H1 (cell line): ENCODE measurements around the gene AGER. TPM values are rescaled to one million over a fixed set of nuclear protein-coding genes. Genes with fewer than 3 reads are reported as not detected.

Experiments used
- CTCF ChIA-PET: fragments of 300-600 bp; sonication (Branson Sonifier 250); formaldehyde crosslinking; loops from one replicate; lab custom pipeline; 2021; ENCODE audit not compliant: partially characterized antibody; lab: Charles Lee
- POLR2A ChIA-PET: fragments of 300-600 bp; sonication (Branson Sonifier 250); formaldehyde crosslinking; loops from one replicate; lab custom pipeline; 2021; ENCODE audit warnings: inconsistent platforms; ENCODE audit not compliant: partially characterized antibody; lab: Charles Lee
- DNase-seq, 2 experiments: peaks; one replicate each; pipeline versions ENCODE4 v3.0.0 to v3.0.0-alpha.2; 2010 to 2022; ENCODE audit warnings: low spot score in 2 of 2, low read depth in 1 of 2, mixed read lengths in 1 of 2
- FAIRE-seq: peaks from 2 replicates; lab custom pipeline; 2011; peaks lifted over from hg19 to GRCh38; lab: Jason Lieb, UNC
- H2AFZ ChIP-seq: 2 replicates; pipeline ENCODE4 v1.8.1; 2012; ENCODE audit warnings: low read length, inconsistent platforms
- H2AK5ac ChIP-seq: 2 replicates; pipeline ENCODE4 v1.6.1; 2013; ENCODE audit warnings: low read depth, low read length
- H2BK120ac ChIP-seq: replicated peaks from 2 replicates; pipeline ENCODE3; 2013; ENCODE audit warnings: low read depth, low read length, inconsistent platforms
- H2BK12ac ChIP-seq: 2 replicates; pipeline ENCODE4 v1.6.1; 2013; ENCODE audit warnings: low read depth, low read length
- H2BK15ac ChIP-seq: 2 replicates; pipeline ENCODE4 v1.6.1; 2013; ENCODE audit warnings: low read length
- H2BK20ac ChIP-seq: 2 replicates; pipeline ENCODE4 v1.6.1; 2013; ENCODE audit warnings: low read length
- H2BK5ac ChIP-seq: 2 replicates; pipeline ENCODE4 v1.6.1; 2013; ENCODE audit warnings: low read depth, low read length
- H3K14ac ChIP-seq: 2 replicates; pipeline ENCODE4 v1.6.1; 2013; ENCODE audit warnings: inconsistent platforms; ENCODE audit not compliant: insufficient read length
- H3K18ac ChIP-seq: 2 replicates; pipeline ENCODE4 v1.6.1; 2013; ENCODE audit warnings: low read length; ENCODE audit errors: extremely low read depth
- H3K23ac ChIP-seq: 2 replicates; pipeline ENCODE4 v1.6.1; 2013; ENCODE audit warnings: inconsistent platforms; ENCODE audit not compliant: insufficient read length
- H3K23me2 ChIP-seq: 2 replicates; pipeline ENCODE4 v1.6.1; 2013; ENCODE audit warnings: low read depth, low read length
- H3K27ac ChIP-seq: 2 replicates; pipeline ENCODE4 v1.6.1; 2011; ENCODE audit warnings: low read depth, low read length, inconsistent platforms
- H3K27me3 ChIP-seq, 4 experiments: replicated peaks in 1 of 4; 1 replicate in 1 of 4; 2 replicates in 3 of 4; pipeline versions ENCODE4 v1.6.1 to v1.8.1; 2011 to 2013; ENCODE audit warnings: low read length in 3 of 4, mild to moderate bottlenecking in 3 of 4, inconsistent platforms in 2 of 4, mixed read lengths in 2 of 4, moderate library complexity in 1 of 4; ENCODE audit not compliant: control insufficient read depth in 3 of 4, insufficient read depth in 3 of 4; ENCODE audit errors: extremely low read depth in 1 of 4
- H3K36me3 ChIP-seq, 4 experiments: 2 replicates each; pipeline versions ENCODE4 v1.6.1 to v1.8.1; 2011 to 2013; ENCODE audit warnings: mild to moderate bottlenecking in 4 of 4, low read length in 3 of 4, moderate library complexity in 2 of 4, control low read depth in 1 of 4, inconsistent platforms in 1 of 4; ENCODE audit not compliant: insufficient read depth in 4 of 4, control insufficient read depth in 2 of 4
- H3K4ac ChIP-seq: replicated peaks from 2 replicates; pipeline ENCODE3; 2013; ENCODE audit warnings: low read length, low read depth, mixed read lengths, inconsistent platforms; ENCODE audit not compliant: insufficient read length
- H3K4me1 ChIP-seq, 4 experiments: replicated peaks in 1 of 4; 1 replicate in 1 of 4; 2 replicates in 3 of 4; pipeline versions ENCODE4 v1.6.1 to v1.8.1; 2011 to 2013; ENCODE audit warnings: low read length in 3 of 4, inconsistent platforms in 2 of 4, mixed read lengths in 1 of 4; ENCODE audit not compliant: insufficient read depth in 4 of 4, control insufficient read depth in 3 of 4
- H3K4me2 ChIP-seq, 2 experiments: 2 replicates each; pipeline versions ENCODE4 v1.6.1 to v1.8.1; 2011 to 2013; ENCODE audit warnings: low read depth in 2 of 2, low read length in 2 of 2, control low read depth in 1 of 2, inconsistent platforms in 1 of 2, mild to moderate bottlenecking in 1 of 2; ENCODE audit not compliant: insufficient read depth in 1 of 2
- H3K4me3 ChIP-seq, 4 experiments: fragments of 200-600, 300-600 bp in 1 of 4; sonication (generic), shearing (Covaris generic), sonication (Bioruptor Twin) in 1 of 4; 2 replicates each; pipeline versions ENCODE4 v1.5.1 to v1.8.1; 2011 to 2016; ENCODE audit warnings: low read length in 4 of 4, low read depth in 3 of 4, control low read depth in 2 of 4, inconsistent platforms in 2 of 4, mild to moderate bottlenecking in 2 of 4, mixed read lengths in 1 of 4, moderate library complexity in 1 of 4; ENCODE audit not compliant: insufficient read depth in 2 of 4; ENCODE audit errors: extremely low read depth in 1 of 4
- H3K56ac ChIP-seq: replicated peaks from 2 replicates; pipeline ENCODE3; 2013; ENCODE audit warnings: low read depth, mild to moderate bottlenecking, mixed read lengths, low read length, inconsistent platforms; ENCODE audit not compliant: insufficient read length
- H3K79me1 ChIP-seq: 2 replicates; pipeline ENCODE4 v1.6.1; 2013; ENCODE audit warnings: low read depth, low read length, control low read depth
- H3K79me2 ChIP-seq, 2 experiments: 2 replicates each; pipeline versions ENCODE4 v1.6.1 to v1.8.1; 2012 to 2013; ENCODE audit warnings: low read length in 2 of 2, mild to moderate bottlenecking in 2 of 2, inconsistent platforms in 1 of 2; ENCODE audit not compliant: insufficient read depth in 2 of 2, control insufficient read depth in 1 of 2
- H3K9ac ChIP-seq, 4 experiments: replicated peaks in 1 of 4; 1 replicate in 1 of 4; 2 replicates in 3 of 4; pipeline versions ENCODE4 v1.6.1 to v1.8.1; 2011 to 2013; ENCODE audit warnings: low read depth in 3 of 4, low read length in 3 of 4, control low read depth in 2 of 4, mild to moderate bottlenecking in 2 of 4, moderate library complexity in 2 of 4, inconsistent platforms in 1 of 4; ENCODE audit errors: extremely low read depth in 1 of 4
- H3K9me3 ChIP-seq, 2 experiments: 2 replicates each; pipeline versions ENCODE4 v1.6.1 to v1.8.1; 2012 to 2013; ENCODE audit warnings: mild to moderate bottlenecking in 2 of 2, moderate library complexity in 2 of 2, control low read depth in 1 of 2, inconsistent platforms in 1 of 2, low read depth in 1 of 2, low read length in 1 of 2, mixed read lengths in 1 of 2; ENCODE audit not compliant: insufficient read depth in 2 of 2
- H4K20me1 ChIP-seq, 2 experiments: replicated peaks in 1 of 2; 2 replicates each; pipeline versions ENCODE3 to v1.8.1; 2011 to 2013; ENCODE audit warnings: inconsistent platforms in 2 of 2, low read length in 2 of 2, mild to moderate bottlenecking in 1 of 2; ENCODE audit not compliant: insufficient read depth in 2 of 2, control insufficient read depth in 1 of 2
- H4K5ac ChIP-seq: 2 replicates; pipeline ENCODE4 v1.6.1; 2013; ENCODE audit warnings: low read length, low read depth, mixed read lengths, inconsistent platforms; ENCODE audit not compliant: insufficient read length
- H4K8ac ChIP-seq: 2 replicates; pipeline ENCODE4 v1.8.0; 2013; ENCODE audit warnings: mild to moderate bottlenecking, moderate library complexity, low read length, inconsistent platforms; ENCODE audit not compliant: insufficient read depth; ENCODE audit errors: extremely low read depth
- H4K91ac ChIP-seq: replicated peaks from 2 replicates; pipeline ENCODE3; 2013; ENCODE audit warnings: low read length, mixed read lengths, inconsistent platforms; ENCODE audit not compliant: insufficient read length
- SAP30 ChIP-seq: fragments of 300-600 bp; sonication (generic); IDR thresholded peaks from 2 replicates; pipeline ENCODE4 v1.7.1; 2012; ENCODE audit warnings: low read length, moderate library complexity, mild to moderate bottlenecking, inconsistent platforms; ENCODE audit not compliant: insufficient read depth, insufficient replicate concordance
- SP2 ChIP-seq: IDR thresholded peaks from 2 replicates; pipeline ENCODE4 v1.6.1; 2012; ENCODE audit warnings: mild to moderate bottlenecking, low read length, inconsistent platforms
- WGBS, 2 experiments: shearing (Covaris generic) in 1 of 2; methylation state at CpG; one replicate each; pipeline versions ENCODE4 v1.1.6 to v1.1.7; 2013 to 2015; ENCODE audit warnings: low lambda C conversion rate in 2 of 2, mixed read lengths in 2 of 2, inconsistent platforms in 1 of 2, low coverage in 1 of 2, missing lambda C conversion rate in 1 of 2; ENCODE audit not compliant: insufficient replicate concordance in 2 of 2, insufficient coverage in 1 of 2, insufficient read length in 1 of 2; ENCODE audit errors: extremely low coverage in 1 of 2, missing lambda C conversion rate in 1 of 2; 5-methylcytosine and 5-hydroxymethylcytosine counted together
- polyA plus RNA-seq, 7 experiments: library from polyadenylated mRNA; depleted of rRNA in 3 of 7; stranded (reverse) in 5 of 7; unstranded in 2 of 7; fragments of >200 nt in 5 of 7; fragments of 200-250 nt in 2 of 7; gene quantifications; 1 replicate in 5 of 7; 2 replicates in 1 of 7; 4 replicates in 1 of 7; pipeline versions ENCODE4 v1.2.1 to v1.2.3, GENCODE V29; 2011 to 2013; ENCODE audit warnings: missing spikeins in 2 of 7, mixed read lengths in 2 of 7
- total RNA-seq: library from RNA; stranded (reverse); fragmentation: NEBNext Ultra II Directional; extraction: Animal tissue kit (Norgen Biotek cat#: 25700); gene quantifications from 2 replicates; pipeline ENCODE4 v1.2.1, GENCODE V29; 2021
- TF ChIP-seq, protein P1 (sequence below): IDR thresholded peaks from 2 replicates; pipeline ENCODE4 v1.6.1; 2011; ENCODE audit warnings: low read length, improper control_type of control experiment

AGER gene
- total and polyA plus RNA-seq, 2 of the 8 experiments (the other 6 are each of a cell fraction or from before 2014, with no cell fraction given), result 3.8 to 10.9 TPM

DNA sequence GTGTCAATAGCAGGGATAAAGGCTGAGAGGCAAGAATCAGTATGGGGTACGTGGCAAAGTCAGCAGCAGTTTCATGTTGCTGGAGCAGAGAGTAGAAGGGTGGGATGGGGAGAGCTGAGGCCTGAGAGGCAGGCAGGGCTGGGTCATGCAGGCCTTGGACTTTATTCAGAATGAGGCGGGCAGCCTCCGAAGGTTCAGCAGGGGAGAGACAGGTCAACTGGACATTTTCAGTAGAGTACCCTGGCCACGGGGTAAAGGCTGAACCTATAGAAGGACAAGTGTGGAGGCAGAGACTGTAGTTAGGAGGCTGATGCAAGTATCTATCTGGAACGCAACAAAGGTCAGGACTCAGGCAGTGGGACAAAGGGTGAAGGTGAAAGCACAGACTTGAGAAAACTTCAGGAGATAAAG is 26.1 kb upstream of the AGER start:
- Histone ChIP-seq H3K9ac (no peak overlapping the region), H2BK12ac (no peak overlapping the region), H3K79me1 (no peaks in the 10 kb centered on the region; the same call in 1 of the 2 replicates), H3K4me1 (no peaks in the 10 kb centered on the region), H3K27ac (no peak overlapping the region), H3K14ac (no peak overlapping the region), H4K8ac (no peak overlapping the region), H3K4me3 (no peak overlapping the region), H3K27me3 (no peaks in the 10 kb centered on the region), H4K5ac (no peak overlapping the region), H3K36me3 (no peaks in the 10 kb centered on the region), H3K4me2 (no peak overlapping the region), H3K9me3 (no peaks in the 10 kb centered on the region), H2BK120ac (no peak overlapping the region), H2BK15ac (no peak overlapping the region), H2BK20ac (no peak overlapping the region), H2AK5ac (no peak overlapping the region), H3K23me2 (no peaks in the 10 kb centered on the region), H3K79me2 (no peaks in the 10 kb centered on the region), H3K56ac (no peak overlapping the region), H2BK5ac (no peak overlapping the region), H4K91ac (no peak overlapping the region), H3K23ac (no peak overlapping the region), H4K20me1 (no peaks in the 10 kb centered on the region), H3K18ac (no peak overlapping the region), H2AFZ (no peak overlapping the region), H3K4ac (no peak overlapping the region)
- ChIA-PET CTCF (no interaction called here), POLR2A (no interaction called here)
- no peak for FAIRE-seq
- DNase-seq, result no peak
- WGBS, 2 experiments, result 90% methylated on average over 5 of the region's 5 CpGs; no CpG with 5 or more reads in 1 of the 2 experiments
- TF ChIP-seq SP2 (no peak), SAP30 (no peak)
- TF ChIP-seq, protein P1, sequence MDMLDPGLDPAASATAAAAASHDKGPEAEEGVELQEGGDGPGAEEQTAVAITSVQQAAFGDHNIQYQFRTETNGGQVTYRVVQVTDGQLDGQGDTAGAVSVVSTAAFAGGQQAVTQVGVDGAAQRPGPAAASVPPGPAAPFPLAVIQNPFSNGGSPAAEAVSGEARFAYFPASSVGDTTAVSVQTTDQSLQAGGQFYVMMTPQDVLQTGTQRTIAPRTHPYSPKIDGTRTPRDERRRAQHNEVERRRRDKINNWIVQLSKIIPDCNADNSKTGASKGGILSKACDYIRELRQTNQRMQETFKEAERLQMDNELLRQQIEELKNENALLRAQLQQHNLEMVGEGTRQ, result no peak
